Prostate gland (tissue), 2 donors: ENCODE results near the gene AK4. TPM values are rescaled to one million over a fixed set of nuclear protein-coding genes. Genes with fewer than 3 reads are reported as not detected.
"Not testable (repeated sequence)": the region's sequence is repeated elsewhere in the genome, so short reads cannot be mapped to it uniquely, and the experiment has no call there.

Experiments used
- DNase-seq: peaks from one replicate; pipeline ENCODE4 v3.0.0-alpha.2; 2019; ENCODE audit warnings: low spot score
- H3K27ac ChIP-seq, 2 donors: fragments of 200-600 bp; sonication (generic); 2 replicates each; pipeline ENCODE4 v1.5.1; 2017 to 2019
- H3K27me3 ChIP-seq: fragments of 200-600 bp; sonication (generic); replicated peaks from 2 replicates; pipeline ENCODE4 v1.5.1; 2019; ENCODE audit not compliant: insufficient read depth
- H3K36me3 ChIP-seq, 2 donors: fragments of 200-600 bp; sonication (generic); 1 replicate in 1 of 2; 2 replicates in 1 of 2; pipeline versions ENCODE4 v1.5.1 to v1.8.1; 2017 to 2019
- H3K4me1 ChIP-seq: fragments of 200-600 bp; sonication (generic); replicated peaks from 2 replicates; pipeline ENCODE4 v1.5.1; 2019
- H3K4me3 ChIP-seq, 2 donors: fragments of 200-600 bp; sonication (generic); 2 replicates each; pipeline ENCODE4 v1.5.1; 2017 to 2019
- H3K9me3 ChIP-seq: fragments of 200-600 bp; sonication (generic); 2 replicates; pipeline ENCODE4 v1.5.1; 2017
- POLR2A ChIP-seq: fragments of 450-650 bp; IDR thresholded peaks from one replicate; pipeline ENCODE4 v1.6.1; 2016; ENCODE audit warnings: antibody characterized with exemption, mild to moderate bottlenecking
- POLR2AphosphoS5 ChIP-seq: sonication (generic); formaldehyde crosslinking; IDR thresholded peaks from one replicate; pipeline ENCODE4 v1.6.1; 2017; ENCODE audit warnings: antibody characterized with exemption
- WGBS: methylation state at CpG from one replicate; pipeline ENCODE4 v1.1.5; 2018; 5-methylcytosine and 5-hydroxymethylcytosine counted together
- intact Hi-C: fragments of 100-400 bp; cut with DNase I; formaldehyde crosslinking; loops from one replicate; pipeline ENCODE4 v1.14.2; 2022
- total RNA-seq, 2 donors: library from RNA; depleted of rRNA; stranded (reverse); fragments of >200 nt; gene quantifications; one replicate each; pipeline ENCODE4 v1.1.0, GENCODE V29; 2016
- TF ChIP-seq, protein P1 (sequence below), 4 experiments: fragments of 200-600 bp in 2 of 4; fragments of 450-650 bp in 2 of 4; sonication (generic) in 2 of 4; IDR thresholded peaks; 1 replicate in 3 of 4; 2 replicates in 1 of 4; pipeline ENCODE4 v1.5.1; 2016 to 2019; ENCODE audit warnings: antibody characterized with exemption in 4 of 4, mild to moderate bottlenecking in 2 of 4, moderate library complexity in 2 of 4

The AK4 gene
- total RNA-seq: 10 to 100 TPM; 46.5 to 63.1 TPM

DNA sequence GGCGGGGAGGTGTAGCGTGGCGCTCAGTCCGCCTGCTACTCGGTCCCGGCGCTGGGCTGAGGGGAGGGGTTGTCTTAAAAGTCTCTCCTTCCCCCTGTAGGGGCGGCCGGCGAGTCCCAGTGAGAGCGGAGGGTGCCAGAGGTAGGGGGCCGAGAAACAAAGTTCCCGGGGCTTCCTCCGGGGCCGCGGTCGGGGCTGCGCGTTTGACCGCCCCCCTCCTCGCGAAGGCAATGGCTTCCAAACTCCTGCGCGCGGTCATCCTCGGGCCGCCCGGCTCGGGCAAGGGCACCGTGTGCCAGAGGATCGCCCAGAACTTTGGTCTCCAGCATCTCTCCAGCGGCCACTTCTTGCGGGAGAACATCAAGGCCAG, at the start of gene AK4:
AK4 (plus strand) TSS at position 26 of the 370 bp plus-strand sequence; CDS start at position 231, 205 bp downstream.
- not testable (repeated sequence) for H3K9me3 ChIP-seq, H3K36me3 ChIP-seq, DNase-seq, H3K4me1 ChIP-seq, H3K27me3 ChIP-seq
- Histone ChIP-seq H3K4me3 (peak within 1 kb of the TSS; percentile 66 to 75), H3K27ac (peak within 1 kb of the TSS; percentile 91 to 92)
- intact Hi-C loops: loop anchor here (2.0 to 5.0 kb wide), 2 partner anchors 59 to 81 kb away; no protein-coding TSS in a partner anchor
- WGBS: 0% methylated on average over 8 of the region's 33 CpGs

DNA sequence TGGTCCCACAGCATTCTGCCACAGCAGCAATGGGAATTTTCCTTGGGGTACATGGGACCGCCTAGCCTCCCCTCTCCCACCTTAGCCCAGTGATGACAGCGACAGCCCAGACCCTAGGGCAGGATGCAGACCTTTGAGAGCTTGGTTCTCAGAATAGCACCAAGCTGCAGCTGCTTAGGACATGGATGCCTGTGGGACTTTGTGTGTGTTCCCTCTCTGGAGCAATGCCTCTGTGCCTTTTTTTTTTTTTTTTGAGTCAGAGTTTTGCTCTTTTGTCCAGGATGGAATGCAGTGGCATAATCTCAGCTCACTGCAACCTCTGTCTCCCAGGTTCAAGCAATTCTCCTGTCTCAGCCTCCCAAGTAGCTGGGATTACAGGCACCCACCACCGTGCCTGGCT, 44.2 kb upstream of the AK4 start:
- Histone ChIP-seq H3K36me3 (no peaks in the 10 kb centered on the region), H3K4me3 (no peak overlapping the region), H3K4me1 (no peaks in the 10 kb centered on the region), H3K27me3 (no peaks in the 10 kb centered on the region), H3K27ac (no peak overlapping the region), H3K9me3 (no peaks in the 10 kb centered on the region)
- 94% methylated on average over 3 of the region's 3 CpGs for WGBS
- no peak for DNase-seq
- TF ChIP-seq POLR2AphosphoS5 (no peak), POLR2A (no peak)
- TF ChIP-seq, protein P1, sequence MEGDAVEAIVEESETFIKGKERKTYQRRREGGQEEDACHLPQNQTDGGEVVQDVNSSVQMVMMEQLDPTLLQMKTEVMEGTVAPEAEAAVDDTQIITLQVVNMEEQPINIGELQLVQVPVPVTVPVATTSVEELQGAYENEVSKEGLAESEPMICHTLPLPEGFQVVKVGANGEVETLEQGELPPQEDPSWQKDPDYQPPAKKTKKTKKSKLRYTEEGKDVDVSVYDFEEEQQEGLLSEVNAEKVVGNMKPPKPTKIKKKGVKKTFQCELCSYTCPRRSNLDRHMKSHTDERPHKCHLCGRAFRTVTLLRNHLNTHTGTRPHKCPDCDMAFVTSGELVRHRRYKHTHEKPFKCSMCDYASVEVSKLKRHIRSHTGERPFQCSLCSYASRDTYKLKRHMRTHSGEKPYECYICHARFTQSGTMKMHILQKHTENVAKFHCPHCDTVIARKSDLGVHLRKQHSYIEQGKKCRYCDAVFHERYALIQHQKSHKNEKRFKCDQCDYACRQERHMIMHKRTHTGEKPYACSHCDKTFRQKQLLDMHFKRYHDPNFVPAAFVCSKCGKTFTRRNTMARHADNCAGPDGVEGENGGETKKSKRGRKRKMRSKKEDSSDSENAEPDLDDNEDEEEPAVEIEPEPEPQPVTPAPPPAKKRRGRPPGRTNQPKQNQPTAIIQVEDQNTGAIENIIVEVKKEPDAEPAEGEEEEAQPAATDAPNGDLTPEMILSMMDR (IDR thresholded peaks at IDR 0.05): no peak
- intact Hi-C loops: no loop called here

DNA sequence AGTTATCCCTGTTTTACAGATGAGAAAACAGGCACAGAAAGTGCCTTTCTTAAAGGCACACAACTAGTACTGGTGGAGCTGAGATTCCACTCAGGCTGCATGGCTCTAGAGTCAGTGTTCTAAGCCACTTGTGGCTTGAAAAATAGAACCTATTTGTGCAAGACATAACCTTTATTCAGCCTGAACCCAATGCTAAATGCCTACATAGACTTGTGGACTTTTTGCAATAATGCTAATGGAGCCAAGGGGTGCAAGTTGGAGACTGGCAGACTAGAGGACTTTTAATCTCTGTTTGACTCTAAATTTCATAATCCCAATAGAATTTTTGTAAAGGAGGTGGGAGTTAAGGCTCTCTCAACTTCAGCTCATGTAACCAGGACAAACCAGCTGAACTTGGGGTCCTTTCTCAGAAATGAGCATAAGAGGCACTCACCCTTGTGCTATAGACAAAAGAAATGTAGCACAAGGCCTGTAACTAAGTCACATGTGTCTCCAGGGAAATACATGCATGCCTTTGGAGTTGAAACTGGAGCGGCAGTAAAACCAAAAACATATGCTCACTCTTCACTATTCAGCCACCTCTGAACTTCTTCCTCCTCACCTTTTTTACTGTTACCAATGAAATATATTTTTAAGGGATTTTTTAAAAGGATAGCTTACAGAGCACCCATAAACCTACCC, 43.0 kb upstream of the AK4 start:
- 83% methylated on average over 1 of the region's 1 CpG for WGBS
- no peak overlapping the region for H3K27ac ChIP-seq
- no peaks in the 10 kb centered on the region for H3K27me3 ChIP-seq
- TF ChIP-seq POLR2AphosphoS5 (no peak), POLR2A (no peak)
- TF ChIP-seq, protein P1 (IDR thresholded peaks at IDR 0.05): no peak
- H3K4me1 ChIP-seq: no peaks in the 10 kb centered on the region
- no peaks in the 10 kb centered on the region for H3K9me3 ChIP-seq
- H3K4me3 ChIP-seq: no peak overlapping the region
- intact Hi-C loops: no loop called here
- DNase-seq: no peak
- no peaks in the 10 kb centered on the region for H3K36me3 ChIP-seq

DNA sequence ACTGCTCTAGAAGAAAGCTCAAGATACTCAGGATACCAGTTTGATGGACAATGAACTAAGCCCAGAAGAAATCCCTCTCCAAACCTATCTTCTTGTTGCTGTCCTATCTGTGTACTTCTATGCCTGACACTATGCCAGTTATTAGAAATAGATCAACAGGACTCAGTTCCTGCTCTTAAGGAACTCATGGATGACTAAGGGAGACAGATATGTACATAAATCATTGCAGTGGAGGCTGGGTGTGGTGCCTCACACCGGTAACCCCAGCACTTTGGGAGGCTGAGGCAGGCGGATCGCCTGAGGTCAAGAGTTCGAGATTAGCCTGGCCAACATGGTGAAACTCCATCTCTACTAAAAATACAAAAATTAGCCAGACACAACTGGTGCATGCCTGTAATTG, 42.4 kb upstream of the AK4 start:
- intact Hi-C loops: no loop called here
- no peak for DNase-seq
- Histone ChIP-seq H3K27ac (no peak overlapping the region), H3K4me1 (no peaks in the 10 kb centered on the region), H3K36me3 (no peaks in the 10 kb centered on the region), H3K4me3 (no peak overlapping the region), H3K27me3 (no peaks in the 10 kb centered on the region), H3K9me3 (no peaks in the 10 kb centered on the region)
- TF ChIP-seq POLR2AphosphoS5 (no peak), POLR2A (no peak)
- TF ChIP-seq, protein P1 (IDR thresholded peaks at IDR 0.05): no peak
- 88% methylated on average over 4 of the region's 4 CpGs for WGBS

DNA sequence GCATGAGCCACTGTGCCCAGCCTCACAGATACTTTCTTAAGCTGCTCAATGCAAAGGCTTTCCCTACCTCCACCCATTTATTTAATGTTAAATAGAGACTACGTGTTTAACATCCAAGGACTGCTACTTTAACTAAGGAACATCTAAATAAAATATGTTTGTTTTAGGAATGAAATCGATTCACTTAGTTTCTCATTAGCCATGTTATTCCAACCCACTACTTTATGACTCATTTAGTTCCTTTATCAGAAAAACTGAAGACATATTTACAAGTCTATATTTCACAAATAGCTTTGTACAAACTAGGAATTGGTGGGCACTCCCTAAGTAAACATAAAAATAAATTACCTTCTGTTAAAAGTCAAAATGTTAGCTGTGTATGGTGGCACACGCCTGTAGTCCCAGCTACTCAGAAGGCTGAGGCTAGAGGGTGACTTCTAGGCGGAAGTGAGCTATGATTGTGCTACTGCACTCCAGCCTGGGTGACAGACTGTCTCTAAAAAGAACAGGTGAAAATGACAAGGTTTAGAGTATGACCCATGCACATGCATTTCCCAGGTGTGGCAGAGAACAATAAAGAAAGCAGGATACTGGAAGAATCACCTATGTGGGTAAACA, 39.9 kb upstream of the AK4 start:
- H3K4me3 ChIP-seq: no peak overlapping the region
- H3K9me3 ChIP-seq: no peaks in the 10 kb centered on the region
- H3K4me1 ChIP-seq: no peaks in the 10 kb centered on the region
- H3K36me3 ChIP-seq: no peaks in the 10 kb centered on the region
- DNase-seq: no peak
- intact Hi-C loops: no loop called here
- TF ChIP-seq, protein P1 (IDR thresholded peaks at IDR 0.05): no peak
- TF ChIP-seq POLR2AphosphoS5 (no peak), POLR2A (no peak)
- H3K27ac ChIP-seq: no peak overlapping the region
- no peaks in the 10 kb centered on the region for H3K27me3 ChIP-seq
- 54% methylated on average over 4 of the region's 4 CpGs for WGBS
